WTC11 (cell line): Measurements from ENCODE around the gene C1orf232. TPM values are rescaled to one million over a fixed set of nuclear protein-coding genes. Genes with fewer than 3 reads are reported as not detected.
A peak's percentile ranks its signal among the peaks of the same experiment; 100 is the strongest.

Experiments used
- ATAC-seq: fragments of 200-7000 bp; cut with Tn5 transposase; 2 replicates; pipeline ENCODE4 v1.10.0; 2021; ENCODE audit warnings: mild to moderate bottlenecking, moderate library complexity
- CTCF ChIA-PET: fragments of 300-600 bp; sonication (Branson Sonifier 250); formaldehyde crosslinking; loops from one replicate; lab custom pipeline; 2021; ENCODE audit warnings: antibody characterized with exemption; lab: Charles Lee
- POLR2A ChIA-PET: fragments of 350-600 bp; sonication (Branson Sonifier 250); formaldehyde crosslinking; loops from one replicate; lab custom pipeline; 2021; ENCODE audit warnings: antibody characterized with exemption; lab: Charles Lee
- DNase-seq: peaks from one replicate; pipeline ENCODE4 v3.0.0; 2021; ENCODE audit warnings: low spot score
- H3K27ac Mint-ChIP-seq: 2 replicates; pipeline ENCODE4 v1.8.0; 2021; ENCODE audit warnings: mixed read lengths
- H3K27me3 Mint-ChIP-seq: 2 replicates; pipeline ENCODE4 v1.8.0; 2021; ENCODE audit warnings: low read depth, mild to moderate bottlenecking, moderate library complexity, mixed read lengths
- H3K36me3 Mint-ChIP-seq: 2 replicates; pipeline ENCODE4 v1.8.0; 2021; ENCODE audit warnings: mixed read lengths
- H3K4me1 Mint-ChIP-seq: 2 replicates; pipeline ENCODE4 v1.8.0; 2022; ENCODE audit warnings: mixed read lengths
- H3K4me3 Mint-ChIP-seq: 2 replicates; pipeline ENCODE4 v1.8.0; 2021; ENCODE audit warnings: mild to moderate bottlenecking, moderate library complexity, mixed read lengths
- H3K9me3 Mint-ChIP-seq: 2 replicates; pipeline ENCODE4 v1.8.0; 2021; ENCODE audit warnings: mixed read lengths
- ATF1 ChIP-seq: sonication (generic); formaldehyde crosslinking; IDR thresholded peaks from 2 replicates; pipeline ENCODE4 v1.8.1; 2023; ENCODE audit warnings: mild to moderate bottlenecking, moderate library complexity, missing genetic modification reagents
- IRF2 ChIP-seq: sonication (generic); formaldehyde crosslinking; IDR thresholded peaks from 2 replicates; pipeline ENCODE4 v1.8.0; 2022; ENCODE audit warnings: low read depth, missing genetic modification reagents, borderline replicate concordance
- KAT7 ChIP-seq: sonication (generic); formaldehyde crosslinking; IDR thresholded peaks from 2 replicates; pipeline ENCODE4 v1.8.1; 2023; ENCODE audit warnings: missing genetic modification reagents, mild to moderate bottlenecking, borderline replicate concordance
- MXD4 ChIP-seq: fragments of 250-450 bp; sonication (Bioruptor Pico); IDR thresholded peaks from 2 replicates; pipeline ENCODE4 v1.8.0; 2021; ENCODE audit warnings: mild to moderate bottlenecking, moderate library complexity, borderline replicate concordance
- MYBL2 ChIP-seq: sonication (generic); formaldehyde crosslinking; IDR thresholded peaks from 2 replicates; pipeline ENCODE4 v1.8.1; 2023; ENCODE audit warnings: mild to moderate bottlenecking, moderate library complexity, missing genetic modification reagents
- NFE2L1 ChIP-seq: sonication (generic); formaldehyde crosslinking; IDR thresholded peaks from 2 replicates; pipeline ENCODE4 v1.8.1; 2023; ENCODE audit warnings: missing genetic modification reagents
- NR2C2 ChIP-seq: sonication (generic); formaldehyde crosslinking; IDR thresholded peaks from 2 replicates; pipeline ENCODE4 v1.8.0; 2022; ENCODE audit warnings: mild to moderate bottlenecking, missing genetic modification reagents
- TCF7 ChIP-seq: sonication (generic); formaldehyde crosslinking; IDR thresholded peaks from 2 replicates; pipeline ENCODE4 v1.8.0; 2022; ENCODE audit warnings: mild to moderate bottlenecking, low read depth, missing genetic modification reagents, moderate library complexity
- ZNF423 ChIP-seq: fragments of 250-450 bp; sonication (Bioruptor Pico); IDR thresholded peaks from 2 replicates; pipeline ENCODE4 v2.1.2; 2022; ENCODE audit warnings: mild to moderate bottlenecking, moderate library complexity
- total RNA-seq: library from RNA; stranded (reverse); gene quantifications from 3 replicates; pipeline ENCODE4 v1.2.3, GENCODE V29; 2021
- TF ChIP-seq, protein P1 (sequence below): sonication (generic); formaldehyde crosslinking; IDR thresholded peaks from 2 replicates; pipeline ENCODE4 v1.8.0; 2022; ENCODE audit warnings: mild to moderate bottlenecking, missing genetic modification reagents
- TF ChIP-seq, protein P2 (sequence below): sonication (generic); formaldehyde crosslinking; conservative IDR thresholded peaks from 2 replicates; pipeline ENCODE4 v1.8.1; 2022; ENCODE audit warnings: mild to moderate bottlenecking, missing genetic modification reagents
- TF ChIP-seq, protein P3 (sequence below): sonication (generic); formaldehyde crosslinking; IDR thresholded peaks from 2 replicates; pipeline ENCODE4 v1.8.0; 2023; ENCODE audit warnings: mild to moderate bottlenecking, missing genetic modification reagents
- TF ChIP-seq, protein P4 (sequence below): sonication (generic); formaldehyde crosslinking; IDR thresholded peaks from 2 replicates; pipeline ENCODE4 v1.8.1; 2023; ENCODE audit warnings: mild to moderate bottlenecking, missing genetic modification reagents, borderline replicate concordance
- TF ChIP-seq, protein P5 (sequence below): sonication (generic); formaldehyde crosslinking; IDR thresholded peaks from 2 replicates; pipeline ENCODE4 v1.8.1; 2023; ENCODE audit warnings: mild to moderate bottlenecking, missing genetic modification reagents, moderate library complexity
- TF ChIP-seq, protein P6 (sequence below): sonication (generic); formaldehyde crosslinking; IDR thresholded peaks from 2 replicates; pipeline ENCODE4 v1.8.0; 2022; ENCODE audit warnings: mild to moderate bottlenecking, missing genetic modification reagents
- TF ChIP-seq, protein P7 (sequence below): sonication (generic); formaldehyde crosslinking; IDR thresholded peaks from 2 replicates; pipeline ENCODE4 v1.8.0; 2022; ENCODE audit warnings: mild to moderate bottlenecking, missing genetic modification reagents

The C1orf232 gene
- total RNA-seq, 1 experiment from 2014 or later = not detected

DNA sequence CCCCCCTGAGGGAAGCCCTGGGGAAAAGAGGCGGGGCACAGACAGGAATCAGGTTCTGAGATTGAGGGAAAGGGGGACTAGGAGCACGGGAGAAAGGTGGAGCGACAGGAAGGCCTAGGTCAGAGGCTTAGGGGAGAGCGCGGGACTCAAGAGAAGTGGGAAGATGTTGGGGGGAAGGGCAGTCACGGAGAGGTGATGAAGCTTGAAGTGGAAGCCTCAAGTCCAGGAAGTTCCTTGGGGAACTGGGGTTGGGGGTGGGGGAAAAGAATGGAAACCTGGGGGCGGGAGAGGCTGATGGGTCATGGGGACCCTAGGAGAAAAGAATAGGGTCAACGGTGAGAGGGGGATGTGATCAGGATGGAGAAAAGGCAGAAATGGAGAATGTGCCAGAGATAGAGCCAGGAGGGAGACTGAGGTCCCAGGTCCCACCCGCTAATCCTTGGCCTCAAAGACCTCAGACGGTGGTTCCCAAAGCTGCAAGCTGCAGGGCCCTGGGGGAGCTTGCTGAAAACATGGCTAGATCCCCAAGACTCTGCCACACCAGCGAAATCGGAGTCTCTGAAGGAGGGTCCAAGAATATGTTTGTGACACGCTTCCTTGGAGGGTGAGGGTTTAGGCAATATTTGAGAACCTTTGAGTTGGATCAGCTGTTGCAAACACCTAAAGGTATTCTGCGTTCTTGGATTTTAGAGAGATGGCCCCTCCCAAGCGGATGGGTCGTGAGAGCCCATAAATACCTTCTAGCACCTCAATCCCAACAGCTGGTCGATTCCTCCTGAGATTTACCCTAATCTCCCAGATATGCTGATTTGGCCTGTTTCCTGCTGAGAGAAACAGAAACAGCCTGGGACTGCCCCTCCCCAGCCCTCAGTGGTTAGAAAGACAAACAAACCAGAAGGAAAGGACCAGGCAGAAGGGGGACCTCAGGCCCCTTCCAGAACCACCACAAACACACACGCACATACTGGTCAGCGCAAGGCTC is 3.6 kb downstream of the C1orf232 start:
- POLR2A ChIA-PET = interaction anchor here (0.6 to 2.9 kb wide), 4 partner anchors 12 to 69 kb away, joined by 3 to 9 read pairs (median 4); partner anchors contain the start of genes CEP85, CNKSR1 and PDIK1L
- DNase-seq = no peak
- no peak for TF ChIP-seq TCF7 (CRISPR knock-in tag)
- TF ChIP-seq, protein P1, sequence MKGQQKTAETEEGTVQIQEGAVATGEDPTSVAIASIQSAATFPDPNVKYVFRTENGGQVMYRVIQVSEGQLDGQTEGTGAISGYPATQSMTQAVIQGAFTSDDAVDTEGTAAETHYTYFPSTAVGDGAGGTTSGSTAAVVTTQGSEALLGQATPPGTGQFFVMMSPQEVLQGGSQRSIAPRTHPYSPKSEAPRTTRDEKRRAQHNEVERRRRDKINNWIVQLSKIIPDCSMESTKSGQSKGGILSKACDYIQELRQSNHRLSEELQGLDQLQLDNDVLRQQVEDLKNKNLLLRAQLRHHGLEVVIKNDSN (CRISPR knock-in tag) = no peak
- no peak for TF ChIP-seq MXD4 (CRISPR knock-in tag)
- TF ChIP-seq KAT7 (CRISPR knock-in tag) = no peak
- TF ChIP-seq, protein P2, sequence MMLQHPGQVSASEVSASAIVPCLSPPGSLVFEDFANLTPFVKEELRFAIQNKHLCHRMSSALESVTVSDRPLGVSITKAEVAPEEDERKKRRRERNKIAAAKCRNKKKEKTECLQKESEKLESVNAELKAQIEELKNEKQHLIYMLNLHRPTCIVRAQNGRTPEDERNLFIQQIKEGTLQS = no peak
- TF ChIP-seq, protein P3, sequence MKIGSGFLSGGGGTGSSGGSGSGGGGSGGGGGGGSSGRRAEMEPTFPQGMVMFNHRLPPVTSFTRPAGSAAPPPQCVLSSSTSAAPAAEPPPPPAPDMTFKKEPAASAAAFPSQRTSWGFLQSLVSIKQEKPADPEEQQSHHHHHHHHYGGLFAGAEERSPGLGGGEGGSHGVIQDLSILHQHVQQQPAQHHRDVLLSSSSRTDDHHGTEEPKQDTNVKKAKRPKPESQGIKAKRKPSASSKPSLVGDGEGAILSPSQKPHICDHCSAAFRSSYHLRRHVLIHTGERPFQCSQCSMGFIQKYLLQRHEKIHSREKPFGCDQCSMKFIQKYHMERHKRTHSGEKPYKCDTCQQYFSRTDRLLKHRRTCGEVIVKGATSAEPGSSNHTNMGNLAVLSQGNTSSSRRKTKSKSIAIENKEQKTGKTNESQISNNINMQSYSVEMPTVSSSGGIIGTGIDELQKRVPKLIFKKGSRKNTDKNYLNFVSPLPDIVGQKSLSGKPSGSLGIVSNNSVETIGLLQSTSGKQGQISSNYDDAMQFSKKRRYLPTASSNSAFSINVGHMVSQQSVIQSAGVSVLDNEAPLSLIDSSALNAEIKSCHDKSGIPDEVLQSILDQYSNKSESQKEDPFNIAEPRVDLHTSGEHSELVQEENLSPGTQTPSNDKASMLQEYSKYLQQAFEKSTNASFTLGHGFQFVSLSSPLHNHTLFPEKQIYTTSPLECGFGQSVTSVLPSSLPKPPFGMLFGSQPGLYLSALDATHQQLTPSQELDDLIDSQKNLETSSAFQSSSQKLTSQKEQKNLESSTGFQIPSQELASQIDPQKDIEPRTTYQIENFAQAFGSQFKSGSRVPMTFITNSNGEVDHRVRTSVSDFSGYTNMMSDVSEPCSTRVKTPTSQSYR (CRISPR knock-in tag) = no peak
- no peak for TF ChIP-seq ZNF423
- TF ChIP-seq, protein P4, sequence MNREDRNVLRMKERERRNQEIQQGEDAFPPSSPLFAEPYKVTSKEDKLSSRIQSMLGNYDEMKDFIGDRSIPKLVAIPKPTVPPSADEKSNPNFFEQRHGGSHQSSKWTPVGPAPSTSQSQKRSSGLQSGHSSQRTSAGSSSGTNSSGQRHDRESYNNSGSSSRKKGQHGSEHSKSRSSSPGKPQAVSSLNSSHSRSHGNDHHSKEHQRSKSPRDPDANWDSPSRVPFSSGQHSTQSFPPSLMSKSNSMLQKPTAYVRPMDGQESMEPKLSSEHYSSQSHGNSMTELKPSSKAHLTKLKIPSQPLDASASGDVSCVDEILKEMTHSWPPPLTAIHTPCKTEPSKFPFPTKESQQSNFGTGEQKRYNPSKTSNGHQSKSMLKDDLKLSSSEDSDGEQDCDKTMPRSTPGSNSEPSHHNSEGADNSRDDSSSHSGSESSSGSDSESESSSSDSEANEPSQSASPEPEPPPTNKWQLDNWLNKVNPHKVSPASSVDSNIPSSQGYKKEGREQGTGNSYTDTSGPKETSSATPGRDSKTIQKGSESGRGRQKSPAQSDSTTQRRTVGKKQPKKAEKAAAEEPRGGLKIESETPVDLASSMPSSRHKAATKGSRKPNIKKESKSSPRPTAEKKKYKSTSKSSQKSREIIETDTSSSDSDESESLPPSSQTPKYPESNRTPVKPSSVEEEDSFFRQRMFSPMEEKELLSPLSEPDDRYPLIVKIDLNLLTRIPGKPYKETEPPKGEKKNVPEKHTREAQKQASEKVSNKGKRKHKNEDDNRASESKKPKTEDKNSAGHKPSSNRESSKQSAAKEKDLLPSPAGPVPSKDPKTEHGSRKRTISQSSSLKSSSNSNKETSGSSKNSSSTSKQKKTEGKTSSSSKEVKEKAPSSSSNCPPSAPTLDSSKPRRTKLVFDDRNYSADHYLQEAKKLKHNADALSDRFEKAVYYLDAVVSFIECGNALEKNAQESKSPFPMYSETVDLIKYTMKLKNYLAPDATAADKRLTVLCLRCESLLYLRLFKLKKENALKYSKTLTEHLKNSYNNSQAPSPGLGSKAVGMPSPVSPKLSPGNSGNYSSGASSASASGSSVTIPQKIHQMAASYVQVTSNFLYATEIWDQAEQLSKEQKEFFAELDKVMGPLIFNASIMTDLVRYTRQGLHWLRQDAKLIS (CRISPR knock-in tag) = no peak
- TF ChIP-seq, protein P5, sequence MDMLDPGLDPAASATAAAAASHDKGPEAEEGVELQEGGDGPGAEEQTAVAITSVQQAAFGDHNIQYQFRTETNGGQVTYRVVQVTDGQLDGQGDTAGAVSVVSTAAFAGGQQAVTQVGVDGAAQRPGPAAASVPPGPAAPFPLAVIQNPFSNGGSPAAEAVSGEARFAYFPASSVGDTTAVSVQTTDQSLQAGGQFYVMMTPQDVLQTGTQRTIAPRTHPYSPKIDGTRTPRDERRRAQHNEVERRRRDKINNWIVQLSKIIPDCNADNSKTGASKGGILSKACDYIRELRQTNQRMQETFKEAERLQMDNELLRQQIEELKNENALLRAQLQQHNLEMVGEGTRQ (CRISPR knock-in tag) = no peak
- H3K4me3 Mint-ChIP-seq = peak overlapping the region; percentile 83
- H3K4me1 Mint-ChIP-seq = peaks cover 37% of the 10 kb centered on the region
- CTCF ChIA-PET = interaction anchor here (0.8 to 2.5 kb wide), 12 partner anchors 9 to 658 kb away, joined by 3 to 15 read pairs (median 8); partner anchors contain the start of genes CATSPER4, CEP85 and CNKSR1
- H3K36me3 Mint-ChIP-seq = no peaks in the 10 kb centered on the region
- H3K27me3 Mint-ChIP-seq = peaks cover 58% of the 10 kb centered on the region
- ATAC-seq = no peak
- H3K27ac Mint-ChIP-seq = peak overlapping the region; percentile 91; the same call in 1 of the 2 replicates
- H3K9me3 Mint-ChIP-seq = no peaks in the 10 kb centered on the region

DNA sequence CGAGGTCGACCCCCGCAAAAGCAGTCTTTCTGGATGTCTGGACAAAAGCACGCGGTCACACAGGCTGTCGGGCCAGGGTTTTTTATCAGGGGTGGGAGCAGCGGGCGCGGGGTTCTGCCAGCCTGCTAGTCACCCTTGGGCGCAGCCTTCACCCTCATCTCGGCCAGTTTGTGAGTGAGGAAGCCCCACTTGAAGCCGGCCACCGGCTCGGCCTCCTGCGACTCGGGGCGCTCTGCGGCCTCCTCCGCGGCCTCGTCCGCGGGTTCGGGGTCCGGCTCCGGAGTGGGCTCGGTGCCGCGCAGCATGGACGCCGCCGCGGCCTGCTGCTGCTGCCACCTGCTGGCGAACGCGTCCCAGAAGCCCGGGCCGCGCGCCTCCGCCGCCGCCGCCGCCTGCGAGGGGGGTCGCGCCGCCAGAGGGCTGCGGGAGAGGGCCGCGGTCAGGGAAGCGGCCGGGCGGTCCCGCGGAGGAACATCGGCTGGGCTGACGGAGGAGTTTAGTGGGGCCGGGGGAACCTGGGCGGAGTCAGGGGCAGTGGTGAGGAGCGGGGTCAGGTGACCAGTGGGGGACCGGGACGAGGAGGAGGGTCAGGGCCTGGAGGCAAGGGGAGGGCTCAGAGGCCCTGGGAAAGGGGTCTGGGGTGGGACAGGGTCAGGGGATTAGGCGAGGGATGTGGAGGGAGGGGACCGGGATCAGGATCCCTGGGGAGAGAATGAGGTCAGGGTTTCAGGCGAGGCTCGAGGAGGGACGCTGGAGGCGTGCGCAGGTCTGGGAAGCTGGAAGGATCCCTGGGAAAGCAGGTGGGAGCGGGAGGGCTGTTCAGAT is 4.5 kb downstream of the C1orf232 start:
- Mint-ChIP-seq H3K27ac (peak overlapping the region; percentile 91), H3K9me3 (no peaks in the 10 kb centered on the region), H3K36me3 (no peaks in the 10 kb centered on the region), H3K4me3 (peak overlapping the region; percentile 83), H3K4me1 (peaks cover 41% of the 10 kb centered on the region), H3K27me3 (peaks cover 67% of the 10 kb centered on the region)
- ChIA-PET POLR2A (interaction anchor here (0.6 to 2.9 kb wide), 4 partner anchors 13 to 70 kb away, joined by 3 to 9 read pairs (median 4); partner anchors contain the start of genes CEP85, CNKSR1 and PDIK1L), CTCF (interaction anchor here (0.6 to 2.5 kb wide), 18 partner anchors 8 to 923 kb away, joined by 3 to 15 read pairs (median 6); partner anchors contain the start of genes CATSPER4, CEP85 and CNKSR1)
- peak; percentile 77 for DNase-seq
- ATAC-seq = peak; percentile 61
- TF ChIP-seq, protein P5 (CRISPR knock-in tag) = peak; percentile 92
- TF ChIP-seq ATF1 (CRISPR knock-in tag) (no peak), MXD4 (CRISPR knock-in tag) (no peak), NFE2L1 (CRISPR knock-in tag) (no peak), IRF2 (no peak), NR2C2 (CRISPR knock-in tag) (no peak), KAT7 (CRISPR knock-in tag) (no peak; the same call in 1 of the 2 replicates), MYBL2 (CRISPR knock-in tag) (peak; percentile 21; the same call in 1 of the 2 replicates)
- TF ChIP-seq, protein P6, sequence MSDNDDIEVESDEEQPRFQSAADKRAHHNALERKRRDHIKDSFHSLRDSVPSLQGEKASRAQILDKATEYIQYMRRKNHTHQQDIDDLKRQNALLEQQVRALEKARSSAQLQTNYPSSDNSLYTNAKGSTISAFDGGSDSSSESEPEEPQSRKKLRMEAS (CRISPR knock-in tag) = 0 out of 2 replicates have a peak, but pooled peaks have one; percentile 2
- TF ChIP-seq, protein P7, sequence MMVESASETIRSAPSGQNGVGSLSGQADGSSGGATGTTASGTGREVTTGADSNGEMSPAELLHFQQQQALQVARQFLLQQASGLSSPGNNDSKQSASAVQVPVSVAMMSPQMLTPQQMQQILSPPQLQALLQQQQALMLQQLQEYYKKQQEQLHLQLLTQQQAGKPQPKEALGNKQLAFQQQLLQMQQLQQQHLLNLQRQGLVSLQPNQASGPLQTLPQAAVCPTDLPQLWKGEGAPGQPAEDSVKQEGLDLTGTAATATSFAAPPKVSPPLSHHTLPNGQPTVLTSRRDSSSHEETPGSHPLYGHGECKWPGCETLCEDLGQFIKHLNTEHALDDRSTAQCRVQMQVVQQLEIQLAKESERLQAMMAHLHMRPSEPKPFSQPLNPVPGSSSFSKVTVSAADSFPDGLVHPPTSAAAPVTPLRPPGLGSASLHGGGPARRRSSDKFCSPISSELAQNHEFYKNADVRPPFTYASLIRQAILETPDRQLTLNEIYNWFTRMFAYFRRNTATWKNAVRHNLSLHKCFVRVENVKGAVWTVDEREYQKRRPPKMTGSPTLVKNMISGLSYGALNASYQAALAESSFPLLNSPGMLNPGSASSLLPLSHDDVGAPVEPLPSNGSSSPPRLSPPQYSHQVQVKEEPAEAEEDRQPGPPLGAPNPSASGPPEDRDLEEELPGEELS (CRISPR knock-in tag) = no peak
